CD14-positive monocyte (primary cell): ENCODE measurements around the gene SGCE. TPM values are rescaled to one million over a fixed set of nuclear protein-coding genes. Genes with fewer than 3 reads are reported as not detected.

Experiments
- DNase-seq, 3 donors: peaks; one replicate each; pipeline ENCODE4 v3.0.0-alpha.2; 2011 to 2022
- H2AFZ ChIP-seq: 2 replicates; pipeline ENCODE4 v1.6.0; 2012; ENCODE audit warnings: mild to moderate bottlenecking, low read depth, low read length, inconsistent platforms; ENCODE audit not compliant: insufficient read depth, poor library complexity, severe bottlenecking
- H3K27ac ChIP-seq, 2 donors: 1 replicate in 1 of 2; 2 replicates in 1 of 2; pipeline ENCODE4 v1.5.1; 2012 to 2013; ENCODE audit warnings: low read length in 2 of 2, control low read depth in 1 of 2, inconsistent platforms in 1 of 2, low read depth in 1 of 2, mild to moderate bottlenecking in 1 of 2
- H3K27me3 ChIP-seq, 2 donors: one replicate each; pipeline versions ENCODE4 v1.6.0 to v1.6.1; 2011 to 2013; ENCODE audit warnings: low read length in 2 of 2; ENCODE audit not compliant: control insufficient read depth in 2 of 2, insufficient read depth in 2 of 2
- H3K36me3 ChIP-seq, 2 donors: replicated peaks in 1 of 2; 1 replicate in 1 of 2; 2 replicates in 1 of 2; pipeline versions ENCODE4 v1.5.1 to v1.6.1; 2012 to 2013; ENCODE audit warnings: low read length in 2 of 2, control low read depth in 1 of 2, inconsistent platforms in 1 of 2, mild to moderate bottlenecking in 1 of 2; ENCODE audit not compliant: insufficient read depth in 2 of 2, control insufficient read depth in 1 of 2
- H3K4me1 ChIP-seq, 2 donors: 1 replicate in 1 of 2; 2 replicates in 1 of 2; pipeline versions ENCODE4 v1.5.1 to v1.6.1; 2012 to 2013; ENCODE audit warnings: low read length in 2 of 2, control low read depth in 1 of 2, inconsistent platforms in 1 of 2, mild to moderate bottlenecking in 1 of 2, moderate library complexity in 1 of 2; ENCODE audit not compliant: insufficient read depth in 2 of 2, control insufficient read depth in 1 of 2
- H3K4me2 ChIP-seq: replicated peaks from 2 replicates; pipeline ENCODE3; 2012; ENCODE audit warnings: low read length, moderate library complexity, mild to moderate bottlenecking; ENCODE audit not compliant: poor library complexity, severe bottlenecking; ENCODE audit errors: extremely low read depth
- H3K4me3 ChIP-seq, 3 experiments: fragments of 200-600 bp in 1 of 3; sonication (generic) in 1 of 3; replicated peaks in 1 of 3; 1 replicate in 2 of 3; 2 replicates in 1 of 3; pipeline ENCODE4 v1.5.1; 2011 to 2013; ENCODE audit warnings: low read length in 3 of 3, mild to moderate bottlenecking in 3 of 3, control low read depth in 2 of 3, low read depth in 2 of 3, inconsistent platforms in 1 of 3, moderate library complexity in 1 of 3
- H3K79me2 ChIP-seq: 2 replicates; pipeline ENCODE4 v1.6.0; 2012; ENCODE audit warnings: mild to moderate bottlenecking, control low read depth, inconsistent platforms, low read length, moderate library complexity; ENCODE audit not compliant: insufficient read depth
- H3K9ac ChIP-seq: 2 replicates; pipeline ENCODE4 v1.6.0; 2017; ENCODE audit warnings: low read length, mild to moderate bottlenecking; ENCODE audit not compliant: insufficient read depth, poor library complexity, severe bottlenecking
- H3K9me3 ChIP-seq, 2 donors: replicated peaks in 1 of 2; 1 replicate in 1 of 2; 2 replicates in 1 of 2; pipeline versions ENCODE4 v1.5.1 to v1.6.1; 2012 to 2013; ENCODE audit warnings: low read length in 2 of 2, control low read depth in 1 of 2; ENCODE audit not compliant: control insufficient read depth in 1 of 2, insufficient read depth in 1 of 2
- H4K20me1 ChIP-seq: 2 replicates; pipeline ENCODE4 v1.6.0; 2012; ENCODE audit warnings: mild to moderate bottlenecking, low read length, control low read depth, moderate library complexity; ENCODE audit not compliant: insufficient read depth
- H3K27ac Mint-ChIP-seq, 7 donors: one replicate each; pipeline ENCODE4 v1.8.0; 2020; ENCODE audit warnings: mild to moderate bottlenecking in 7 of 7, mixed read lengths in 7 of 7, moderate library complexity in 6 of 7, inconsistent platforms in 2 of 7
- H3K27me3 Mint-ChIP-seq, 3 donors: one replicate each; pipeline ENCODE4 v1.8.0; 2021 to 2022; ENCODE audit warnings: low read depth in 3 of 3, mild to moderate bottlenecking in 3 of 3, mixed read lengths in 3 of 3, moderate library complexity in 3 of 3, inconsistent platforms in 1 of 3
- H3K36me3 Mint-ChIP-seq, 2 donors: one replicate each; pipeline ENCODE4 v1.8.0; 2020; ENCODE audit warnings: mixed read lengths in 2 of 2, inconsistent platforms in 1 of 2, mild to moderate bottlenecking in 1 of 2
- H3K4me1 Mint-ChIP-seq: one replicate; pipeline ENCODE4 v1.8.0; 2020; ENCODE audit warnings: mild to moderate bottlenecking, mixed read lengths
- H3K4me3 Mint-ChIP-seq, 2 donors: one replicate each; pipeline ENCODE4 v1.8.0; 2020; ENCODE audit warnings: mild to moderate bottlenecking in 2 of 2, mixed read lengths in 2 of 2, moderate library complexity in 1 of 2
- H3K9me3 Mint-ChIP-seq, 7 donors: one replicate each; pipeline ENCODE4 v1.8.0; 2020 to 2022; ENCODE audit warnings: mixed read lengths in 7 of 7, mild to moderate bottlenecking in 6 of 7, moderate library complexity in 6 of 7, inconsistent platforms in 2 of 7
- CTCF ChIP-seq: fragments of 200-600 bp; IDR thresholded peaks from one replicate; pipeline ENCODE4 v1.8.0; 2022; ENCODE audit warnings: antibody characterized with exemption, mild to moderate bottlenecking
- WGBS: methylation state at CpG from one replicate; pipeline ENCODE4 v1.1.5; 2013; ENCODE audit warnings: missing lambda C conversion rate; ENCODE audit not compliant: insufficient coverage; 5-methylcytosine and 5-hydroxymethylcytosine counted together
- intact Hi-C, 2 donors: fragments of 100-400 bp; cut with micrococcal nuclease; formaldehyde crosslinking; loops; one replicate each; pipeline versions ENCODE4 v1.15.0 to v1.15.1; 2023
- polyA plus RNA-seq, 3 donors: library from polyadenylated mRNA; depleted of rRNA in 1 of 3; unstranded in 2 of 3; stranded (reverse) in 1 of 3; fragments of 300-500 nt in 2 of 3; fragments of >200 nt in 1 of 3; fragmentation: Illumina TruSeq in 2 of 3; gene quantifications; 1 replicate in 2 of 3; 2 replicates in 1 of 3; pipeline ENCODE4 v1.2.3, GENCODE V29; 2012 to 2021

The SGCE gene
- polyA plus RNA-seq, 3 donors: not detected

GRCh38 chr7:94698275-94698674 is 42.3 kb upstream of the SGCE start:
- H3K4me2 ChIP-seq: no peak overlapping the region

GRCh38 chr7:94697035-94697974 is 41.4 kb upstream of the SGCE start:
- Histone ChIP-seq H2AFZ (no peak overlapping the region), H3K27me3 (no peaks in the 10 kb centered on the region), H3K79me2 (no peaks in the 10 kb centered on the region), H3K4me1 (no peaks in the 10 kb centered on the region), H3K4me2 (no peak overlapping the region), H3K4me3 (no peak overlapping the region), H3K9me3 (no peaks in the 10 kb centered on the region), H3K9ac (no peak overlapping the region), H4K20me1 (no peaks in the 10 kb centered on the region), H3K27ac (no peak overlapping the region), H3K36me3 (no peaks in the 10 kb centered on the region)
- Mint-ChIP-seq H3K4me3 (no peak overlapping the region), H3K27me3 (peaks cover 0 to 2% (median 0%) of the 10 kb centered on the region in 3 donors), H3K36me3 (no peaks in the 10 kb centered on the region), H3K9me3 (peaks cover 0 to 5% (median 0%) of the 10 kb centered on the region in 7 donors), H3K27ac (no peak overlapping the region), H3K4me1 (no peaks in the 10 kb centered on the region)
- DNase-seq: peak in 1 of 3 donors; percentile 12
- WGBS: no CpG with 5 or more reads among the region's 1 CpG
- TF ChIP-seq CTCF: no peak
- intact Hi-C loops: no loop called here

More at GRCh38 chr7:94698275-94698674, 42.3 kb upstream of the SGCE start:
- no peaks in the 10 kb centered on the region for H4K20me1 ChIP-seq
- TF ChIP-seq CTCF: no peak
- no peak overlapping the region for H3K27ac ChIP-seq
- H3K27me3 ChIP-seq: no peaks in the 10 kb centered on the region
- Mint-ChIP-seq H3K4me1 (no peaks in the 10 kb centered on the region), H3K27ac (no peak overlapping the region), H3K9me3 (peaks cover 0 to 7% (median 0%) of the 10 kb centered on the region in 7 donors), H3K27me3 (no peaks in the 10 kb centered on the region), H3K36me3 (no peaks in the 10 kb centered on the region), H3K4me3 (no peak overlapping the region)
- no peaks in the 10 kb centered on the region for H3K9me3 ChIP-seq
- WGBS: no CpG with 5 or more reads among the region's 2 CpGs
- H3K36me3 ChIP-seq: no peaks in the 10 kb centered on the region
- no peak overlapping the region for H3K4me3 ChIP-seq
- H3K9ac ChIP-seq: no peak overlapping the region
- DNase-seq: no peak
- H2AFZ ChIP-seq: no peak overlapping the region
- H3K4me1 ChIP-seq: no peaks in the 10 kb centered on the region
- H3K79me2 ChIP-seq: no peaks in the 10 kb centered on the region
- intact Hi-C loops: no loop called here
